Naive B cell (primary cell): Measurements from ENCODE around the gene BOLA2B. TPM values are rescaled to one million over a fixed set of nuclear protein-coding genes. Genes with fewer than 3 reads are reported as not detected.

ENCODE experiments used
- ATAC-seq, 2 donors: fragments of 150-1000 bp; cut with Tn5 transposase; 2 replicates each; pipeline ENCODE4 v1.10.0; 2021; ENCODE audit warnings: low read depth in 2 of 2, mild to moderate bottlenecking in 2 of 2, moderate library complexity in 2 of 2
- DNase-seq: peaks from one replicate; pipeline ENCODE4 v3.0.0; 2022
- H3K27ac Mint-ChIP-seq, 6 donors: one replicate each; pipeline ENCODE4 v1.8.0; 2020 to 2022; ENCODE audit warnings: mild to moderate bottlenecking in 6 of 6, mixed read lengths in 6 of 6, moderate library complexity in 5 of 6, inconsistent platforms in 2 of 6
- H3K27me3 Mint-ChIP-seq, 3 donors: one replicate each; pipeline ENCODE4 v1.8.0; 2021 to 2022; ENCODE audit warnings: mixed read lengths in 3 of 3, mild to moderate bottlenecking in 1 of 3
- H3K36me3 Mint-ChIP-seq, 2 donors: one replicate each; pipeline ENCODE4 v1.8.0; 2020 to 2022; ENCODE audit warnings: mixed read lengths in 2 of 2, inconsistent platforms in 1 of 2, mild to moderate bottlenecking in 1 of 2
- H3K4me1 Mint-ChIP-seq, 3 donors: one replicate each; pipeline ENCODE4 v1.8.0; 2020 to 2022; ENCODE audit warnings: mixed read lengths in 3 of 3, inconsistent platforms in 1 of 3, mild to moderate bottlenecking in 1 of 3, moderate library complexity in 1 of 3
- H3K4me3 Mint-ChIP-seq, 8 donors: one replicate each; pipeline ENCODE4 v1.8.0; 2020 to 2022; ENCODE audit warnings: mild to moderate bottlenecking in 8 of 8, mixed read lengths in 8 of 8, moderate library complexity in 8 of 8, inconsistent platforms in 2 of 8
- H3K9me3 Mint-ChIP-seq, 7 donors: one replicate each; pipeline ENCODE4 v1.8.0; 2020 to 2022; ENCODE audit warnings: mixed read lengths in 7 of 7, mild to moderate bottlenecking in 5 of 7, inconsistent platforms in 2 of 7, moderate library complexity in 1 of 7
- polyA plus RNA-seq, 6 donors: library from polyadenylated mRNA; unstranded; fragments of 300-500 nt; fragmentation: Illumina TruSeq; gene quantifications; one replicate each; pipeline ENCODE4 v1.2.3, GENCODE V29; 2021; ENCODE audit warnings: low read depth in 6 of 6

BOLA2B gene
- polyA plus RNA-seq, 6 donors from 2014 or later, result 121 to 238 (median 189) TPM

DNA sequence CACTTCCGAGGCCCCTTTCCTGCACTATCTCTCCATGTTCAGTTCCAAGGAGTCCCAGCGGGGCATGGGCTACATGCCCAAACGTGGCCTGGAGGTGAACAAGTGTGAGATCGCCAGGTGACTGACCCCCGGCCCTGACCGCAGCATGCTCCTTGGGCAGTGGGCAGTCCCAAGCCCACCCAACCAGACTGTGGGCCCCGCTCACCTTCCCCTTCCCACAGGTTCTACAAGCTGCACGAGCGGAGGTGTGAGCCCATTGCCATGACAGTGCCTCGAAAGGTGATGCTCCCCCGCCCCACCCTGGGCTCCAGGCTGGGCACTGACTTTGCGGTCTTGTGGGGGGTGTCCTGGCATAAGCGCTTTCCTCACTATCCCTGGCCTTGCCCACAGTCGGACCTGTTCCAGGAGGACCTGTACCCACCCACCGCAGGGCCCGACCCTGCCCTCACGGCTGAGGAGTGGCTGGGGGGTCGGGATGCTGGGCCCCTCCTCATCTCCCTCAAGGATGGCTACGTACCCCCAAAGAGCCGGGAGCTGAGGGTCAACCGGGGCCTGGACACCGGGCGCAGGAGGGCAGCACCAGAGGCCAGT lies 5.4 kb downstream of the BOLA2B start:
- no peak for DNase-seq
- Mint-ChIP-seq H3K4me3 (peak overlapping the region in 4 of 8 donors; percentile 56 to 99 (median 58)), H3K27ac (peak overlapping the region in 2 of 6 donors; percentile 80 to 92), H3K36me3 (peaks cover 0 to 18% of the 10 kb centered on the region in 2 donors), H3K9me3 (no peaks in the 10 kb centered on the region), H3K4me1 (peaks cover 24 to 33% (median 24%) of the 10 kb centered on the region in 3 donors), H3K27me3 (no peaks in the 10 kb centered on the region)
- ATAC-seq, result no peak

DNA sequence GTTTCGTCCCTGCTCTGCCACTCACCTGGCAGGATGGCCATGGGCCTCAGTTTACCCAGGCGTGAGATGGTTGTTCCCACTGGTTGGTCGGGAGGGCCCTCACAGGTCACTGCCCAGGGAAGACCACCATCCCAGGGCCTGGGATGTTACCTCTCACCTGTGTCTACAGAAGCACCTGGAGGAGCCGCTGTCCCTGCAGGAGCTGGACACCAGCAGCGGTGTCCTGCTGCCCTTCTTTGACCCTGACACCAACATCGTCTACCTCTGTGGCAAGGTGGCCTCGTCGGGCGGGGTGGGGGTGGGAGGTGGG lies 6.0 kb downstream of the BOLA2B start:
- DNase-seq (no peak), ATAC-seq (no peak)
- H3K36me3 Mint-ChIP-seq, result peaks cover 0 to 18% of the 10 kb centered on the region in 2 donors
- H3K4me1 Mint-ChIP-seq, result peaks cover 24 to 37% (median 25%) of the 10 kb centered on the region in 3 donors
- no peaks in the 10 kb centered on the region for H3K27me3 Mint-ChIP-seq
- H3K4me3 Mint-ChIP-seq, result peak overlapping the region; percentile 80 to 100 (median 98)
- H3K9me3 Mint-ChIP-seq, result no peaks in the 10 kb centered on the region
- H3K27ac Mint-ChIP-seq, result peak overlapping the region in 5 of 6 donors; percentile 31 to 95 (median 88)

DNA sequence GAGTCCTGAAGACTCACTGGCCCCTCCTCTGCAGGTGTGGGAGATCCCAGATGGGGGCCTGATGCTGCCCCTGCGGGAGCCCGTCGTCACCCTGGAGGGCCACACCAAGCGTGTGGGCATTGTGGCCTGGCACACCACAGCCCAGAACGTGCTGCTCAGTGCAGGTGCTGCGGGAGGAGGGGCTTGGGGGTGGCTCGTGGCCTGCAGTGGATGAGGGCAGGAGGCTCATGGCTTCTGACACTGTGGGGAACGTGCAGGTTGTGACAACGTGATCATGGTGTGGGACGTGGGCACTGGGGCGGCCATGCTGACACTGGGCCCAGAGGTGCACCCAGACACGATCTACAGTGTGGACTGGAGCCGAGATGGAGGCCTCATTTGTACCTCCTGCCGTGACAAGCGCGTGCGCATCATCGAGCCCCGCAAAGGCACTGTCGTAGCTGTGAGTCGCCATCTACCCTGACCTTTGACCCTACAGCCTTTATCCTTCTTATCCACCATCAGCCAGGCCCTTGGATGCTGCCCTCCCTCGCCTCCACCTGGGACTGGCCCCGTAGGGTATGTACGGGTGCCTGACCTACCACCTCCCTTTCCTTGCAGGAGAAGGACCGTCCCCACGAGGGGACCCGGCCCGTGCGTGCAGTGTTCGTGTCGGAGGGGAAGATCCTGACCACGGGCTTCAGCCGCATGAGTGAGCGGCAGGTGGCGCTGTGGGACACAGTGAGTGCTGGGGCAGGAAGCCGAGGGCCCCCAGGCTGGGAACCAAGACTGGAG lies 6.5 kb downstream of the BOLA2B start:
- peak overlapping the region; percentile 66 to 95 (median 90) for H3K27ac Mint-ChIP-seq
- DNase-seq, result peak; percentile 62
- no peak for ATAC-seq
- peak overlapping the region; percentile 80 to 100 (median 98) for H3K4me3 Mint-ChIP-seq
- peaks cover 0 to 18% of the 10 kb centered on the region in 2 donors for H3K36me3 Mint-ChIP-seq
- no peaks in the 10 kb centered on the region for H3K9me3 Mint-ChIP-seq
- no peaks in the 10 kb centered on the region for H3K27me3 Mint-ChIP-seq
- peaks cover 27 to 42% (median 30%) of the 10 kb centered on the region in 3 donors for H3K4me1 Mint-ChIP-seq

DNA sequence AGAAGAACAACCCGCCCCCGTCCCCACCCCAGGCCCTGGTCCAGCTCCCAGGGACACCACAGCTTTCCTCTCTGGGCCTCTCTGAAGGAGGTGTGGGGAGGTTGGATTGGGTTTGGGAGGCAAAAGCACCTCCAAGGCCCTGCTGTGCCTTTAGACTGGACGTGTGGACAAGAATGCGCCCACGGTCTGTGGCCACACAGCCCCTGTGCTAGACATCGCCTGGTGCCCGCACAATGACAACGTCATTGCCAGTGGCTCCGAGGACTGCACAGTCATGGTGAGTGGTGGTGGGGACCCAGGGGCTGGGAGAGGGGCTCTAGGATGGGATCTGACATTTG lies 7.1 kb downstream of the BOLA2B start:
- Mint-ChIP-seq H3K36me3 (peaks cover 0 to 18% of the 10 kb centered on the region in 2 donors), H3K27ac (peak overlapping the region in 3 of 6 donors; percentile 84 to 95 (median 92)), H3K9me3 (no peaks in the 10 kb centered on the region), H3K4me3 (peak overlapping the region; percentile 88 to 100 (median 99)), H3K4me1 (peaks cover 28 to 44% (median 32%) of the 10 kb centered on the region in 3 donors), H3K27me3 (no peaks in the 10 kb centered on the region)
- ATAC-seq (no peak), DNase-seq (no peak)

DNA sequence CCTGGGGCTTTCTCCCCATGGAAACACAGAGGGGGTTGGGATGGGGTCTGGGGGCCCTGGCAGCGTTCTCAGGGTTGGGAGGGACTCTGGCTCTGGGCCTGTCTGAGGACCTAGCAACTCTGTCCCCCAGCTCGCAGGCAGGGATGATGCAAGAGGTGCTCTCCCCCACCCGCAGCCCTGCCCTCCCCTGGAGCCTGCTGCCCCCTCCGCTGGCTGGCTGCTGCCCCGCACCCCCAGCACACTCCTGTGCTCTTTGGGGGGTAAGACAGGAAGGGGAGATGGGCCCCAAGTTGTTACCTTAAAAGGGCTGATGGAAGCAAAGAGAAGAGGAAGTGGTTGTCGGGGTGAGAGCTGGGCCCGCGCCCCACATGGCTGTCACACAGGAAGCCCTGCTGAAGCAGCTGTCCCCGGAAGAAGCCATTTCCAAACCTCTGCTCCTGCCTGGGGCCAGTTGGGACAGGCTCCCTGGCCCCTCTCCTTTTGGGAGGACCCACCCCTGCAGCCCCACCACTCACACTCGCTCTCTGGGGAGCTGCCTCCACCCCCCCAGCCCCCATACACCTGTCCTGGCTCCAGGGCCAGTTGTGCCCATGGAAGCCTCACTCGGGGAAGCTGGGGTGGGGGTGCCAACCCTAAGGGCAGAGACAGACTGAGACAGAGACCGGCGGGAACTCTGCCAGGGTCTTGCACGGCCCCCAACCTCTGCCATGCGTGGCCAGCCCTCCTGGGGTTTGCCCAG lies 7.6 kb downstream of the BOLA2B start:
- Mint-ChIP-seq H3K4me3 (peak overlapping the region; percentile 88 to 100 (median 99)), H3K36me3 (peaks cover 0 to 18% of the 10 kb centered on the region in 2 donors), H3K27ac (peak overlapping the region; percentile 82 to 99 (median 94)), H3K27me3 (no peaks in the 10 kb centered on the region), H3K9me3 (no peaks in the 10 kb centered on the region), H3K4me1 (peaks cover 29 to 44% (median 34%) of the 10 kb centered on the region in 3 donors)
- ATAC-seq (peak; percentile 43 to 53), DNase-seq (peak; percentile 82)

DNA sequence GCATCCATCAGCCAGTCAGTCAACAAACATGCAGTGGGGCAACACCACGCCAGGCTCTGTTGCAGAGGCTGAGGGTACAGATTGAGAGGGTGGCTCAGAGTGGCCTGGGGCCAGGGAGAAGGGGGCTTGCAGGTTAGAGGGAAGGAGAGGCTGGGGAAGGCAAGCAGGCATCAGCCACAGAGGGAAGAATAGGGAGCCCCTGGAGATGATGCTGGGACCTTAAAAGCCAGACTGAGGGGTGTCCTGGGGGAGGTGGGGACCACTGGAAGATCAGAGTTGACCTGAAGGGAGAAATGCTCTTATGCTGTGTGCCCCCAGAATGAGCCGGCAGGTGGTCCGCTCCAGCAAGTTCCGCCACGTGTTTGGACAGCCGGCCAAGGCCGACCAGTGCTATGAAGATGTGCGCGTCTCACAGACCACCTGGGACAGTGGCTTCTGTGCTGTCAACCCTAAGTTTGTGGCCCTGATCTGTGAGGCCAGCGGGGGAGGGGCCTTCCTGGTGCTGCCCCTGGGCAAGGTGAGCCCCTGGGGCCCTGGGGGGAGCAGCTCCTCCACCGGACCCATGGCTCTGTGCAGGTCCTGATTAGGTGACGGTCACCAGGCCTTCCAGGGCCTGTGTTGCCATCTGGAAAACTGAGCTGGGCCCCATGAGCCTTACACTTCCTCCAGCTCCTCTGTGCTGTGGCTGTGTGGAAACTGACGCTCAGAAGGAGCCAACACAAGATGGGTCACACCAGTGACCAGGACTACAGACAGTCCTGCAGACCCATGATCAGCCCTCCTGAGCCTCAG lies 8.4 kb downstream of the BOLA2B start:
- peaks cover 31 to 44% (median 35%) of the 10 kb centered on the region in 3 donors for H3K4me1 Mint-ChIP-seq
- H3K27me3 Mint-ChIP-seq, result no peaks in the 10 kb centered on the region
- ATAC-seq, result no peak
- peak overlapping the region; percentile 90 to 99 (median 94) for H3K27ac Mint-ChIP-seq
- H3K9me3 Mint-ChIP-seq, result no peaks in the 10 kb centered on the region
- peaks cover 0 to 18% of the 10 kb centered on the region in 2 donors for H3K36me3 Mint-ChIP-seq
- H3K4me3 Mint-ChIP-seq, result peak overlapping the region; percentile 88 to 100 (median 99)
- no peak for DNase-seq

DNA sequence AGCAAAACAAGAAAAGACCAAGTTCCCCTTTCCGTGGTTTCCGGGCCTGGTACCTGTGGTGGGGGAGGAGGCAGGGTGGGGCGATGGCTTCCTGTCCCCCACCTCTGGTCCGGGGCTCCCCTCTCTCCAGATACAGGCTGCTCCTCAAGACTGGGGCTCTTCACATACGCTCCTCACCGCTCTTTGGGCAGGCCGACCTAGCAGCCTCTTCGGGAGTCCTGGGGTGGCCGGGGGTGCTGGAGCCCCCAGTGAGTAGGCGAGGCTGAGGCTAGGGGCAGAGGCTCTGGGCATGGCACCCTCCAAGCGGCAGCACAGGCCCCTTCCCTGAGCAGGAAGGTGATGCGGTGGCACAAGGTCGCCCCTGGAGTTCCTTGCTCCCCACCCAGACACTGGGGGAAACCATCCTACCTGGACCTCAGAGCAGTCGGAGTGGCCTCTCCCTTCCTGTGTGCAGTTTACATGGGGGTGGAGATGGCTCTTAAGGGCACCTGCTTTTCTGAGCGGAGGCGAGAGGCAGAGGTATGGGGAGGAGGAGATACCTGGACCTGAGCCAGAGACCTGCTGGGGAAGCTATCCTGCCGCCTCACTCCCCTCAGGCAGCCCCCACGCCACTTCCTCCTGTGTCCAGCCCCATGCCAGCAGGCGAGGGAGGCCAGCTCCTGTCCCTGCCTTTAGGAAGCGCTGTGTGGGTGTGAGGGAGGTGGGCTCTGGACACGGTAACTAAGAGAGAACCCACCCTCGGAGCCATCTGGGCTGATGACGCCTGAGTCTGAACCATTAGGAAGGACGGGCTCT lies 9.2 kb downstream of the BOLA2B start:
- DNase-seq, result peak; percentile 93
- peak overlapping the region; percentile 90 to 99 (median 94) for H3K27ac Mint-ChIP-seq
- no peaks in the 10 kb centered on the region for H3K9me3 Mint-ChIP-seq
- H3K4me1 Mint-ChIP-seq, result peaks cover 31 to 44% (median 35%) of the 10 kb centered on the region in 3 donors
- ATAC-seq, result peak; percentile 76 to 77
- H3K27me3 Mint-ChIP-seq, result no peaks in the 10 kb centered on the region
- peaks cover 0 to 18% of the 10 kb centered on the region in 2 donors for H3K36me3 Mint-ChIP-seq
- peak overlapping the region; percentile 88 to 100 (median 99) for H3K4me3 Mint-ChIP-seq

DNA sequence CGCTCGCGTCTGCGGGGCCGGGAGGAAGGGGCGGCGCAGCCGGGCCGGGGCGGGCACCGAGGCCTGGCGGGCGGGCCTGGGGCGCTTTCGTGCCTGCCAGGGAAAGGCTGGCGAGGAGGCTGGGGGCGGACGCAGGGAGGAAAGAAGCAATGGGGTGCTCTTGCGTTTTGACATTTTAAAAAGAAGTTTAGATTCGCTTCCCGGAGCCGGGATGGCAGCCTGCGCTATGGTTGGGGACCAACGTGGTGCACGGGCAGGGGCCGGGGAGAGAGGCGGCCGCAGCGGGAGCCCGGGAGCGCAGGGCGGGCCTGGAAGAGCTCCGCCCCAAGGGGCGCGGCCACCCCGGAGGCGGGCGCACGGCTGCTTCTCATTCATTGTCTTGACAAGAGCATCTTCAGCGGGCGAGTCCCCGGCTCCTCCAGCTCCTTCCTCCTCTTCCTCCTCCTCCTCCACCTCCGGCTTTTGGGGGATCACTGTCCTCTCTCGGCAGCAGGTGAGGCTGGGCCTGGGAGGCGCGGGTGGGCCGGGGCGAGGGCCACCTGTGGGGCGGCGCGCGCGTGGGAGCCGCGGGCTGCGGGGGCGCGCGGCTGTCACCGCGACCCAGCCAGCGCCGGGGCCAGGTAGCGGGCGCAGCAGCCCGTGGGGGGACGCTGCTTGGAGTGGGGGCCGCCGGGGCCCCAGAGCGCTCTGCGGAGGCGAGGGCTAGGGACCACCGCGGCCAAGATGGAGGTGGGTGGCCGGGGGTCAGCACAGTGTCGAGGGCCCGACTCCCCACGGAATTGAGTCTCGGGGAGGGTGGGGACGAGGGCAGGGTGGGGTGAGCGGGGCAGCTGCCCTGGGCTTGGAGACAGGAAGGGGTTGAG lies 10.0 kb downstream of the BOLA2B start, which contains the start of gene CORO1A:
Gene CORO1A, plus strand, starts transcription at position 370 of the 863 bp plus-strand sequence. CDS start 1,608 bp downstream, outside the sequence.
- H3K27ac Mint-ChIP-seq, result peak within 1 kb of the TSS; percentile 86 to 98 (median 94)
- DNase-seq, result peak; percentile 83
- H3K36me3 Mint-ChIP-seq, result peaks cover 0 to 18% of the 10 kb centered on the region in 2 donors
- H3K4me3 Mint-ChIP-seq, result peak within 1 kb of the TSS; percentile 88 to 100 (median 99)
- no peaks in the 10 kb centered on the region for H3K27me3 Mint-ChIP-seq
- no peaks in the 10 kb centered on the region for H3K9me3 Mint-ChIP-seq
- H3K4me1 Mint-ChIP-seq, result peaks cover 31 to 44% (median 35%) of the 10 kb centered on the region in 3 donors
- ATAC-seq, result peak; percentile 61 to 62

DNA sequence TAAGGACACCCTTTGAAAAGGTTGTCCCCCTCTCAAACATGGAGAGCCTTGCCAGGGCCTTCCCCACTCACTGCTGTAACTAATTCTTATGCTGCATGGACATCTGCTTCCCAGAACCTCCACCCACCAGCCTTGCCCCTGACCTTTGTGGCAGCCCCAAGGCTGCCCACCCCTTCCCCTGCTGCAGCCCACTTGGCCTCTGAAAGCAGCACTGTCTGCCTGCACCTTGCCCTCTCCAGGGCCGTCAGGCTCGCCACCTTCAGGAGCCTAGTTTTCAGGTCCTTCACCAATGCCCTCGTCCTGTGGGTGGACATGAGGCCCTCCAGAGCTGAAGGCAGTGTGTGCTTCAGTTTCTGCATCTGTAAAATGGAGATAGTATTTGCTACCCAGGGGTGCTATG lies 12.7 kb downstream of the BOLA2B start:
- Mint-ChIP-seq H3K4me1 (peaks cover 15 to 26% (median 19%) of the 10 kb centered on the region in 3 donors), H3K27ac (peak overlapping the region in 2 of 6 donors; percentile 26 to 78), H3K9me3 (no peaks in the 10 kb centered on the region), H3K36me3 (peaks cover 0 to 11% of the 10 kb centered on the region in 2 donors), H3K27me3 (no peaks in the 10 kb centered on the region), H3K4me3 (peak overlapping the region in 2 of 8 donors; percentile 68 to 70)
- ATAC-seq (no peak), DNase-seq (no peak)

DNA sequence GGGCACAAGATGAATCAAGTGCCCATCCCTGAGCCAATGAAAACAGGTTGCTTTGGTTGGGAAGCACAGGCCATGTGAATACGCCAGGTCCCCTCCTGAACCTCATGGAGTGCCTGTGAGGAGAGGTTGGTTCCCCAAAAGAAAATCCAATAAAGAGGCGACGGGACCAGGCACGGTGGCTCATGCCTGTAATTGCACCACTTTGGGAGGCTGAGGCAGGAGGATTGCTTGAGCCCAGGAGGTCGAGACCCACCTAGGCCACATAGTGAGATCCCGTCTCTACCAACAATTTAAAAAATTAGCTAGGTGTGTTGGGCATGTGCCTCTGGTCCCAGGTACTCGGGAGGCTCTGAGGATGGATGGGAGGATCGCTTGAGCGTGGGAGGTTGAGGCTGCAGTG lies 13.5 kb downstream of the BOLA2B start:
- Mint-ChIP-seq H3K36me3 (peaks cover 0 to 9% of the 10 kb centered on the region in 2 donors), H3K4me3 (no peak overlapping the region), H3K9me3 (no peaks in the 10 kb centered on the region), H3K27me3 (no peaks in the 10 kb centered on the region), H3K27ac (peak overlapping the region in 1 of 6 donors; percentile 74), H3K4me1 (peaks cover 12 to 18% (median 18%) of the 10 kb centered on the region in 3 donors)
- DNase-seq, result no peak
- ATAC-seq, result no peak

DNA sequence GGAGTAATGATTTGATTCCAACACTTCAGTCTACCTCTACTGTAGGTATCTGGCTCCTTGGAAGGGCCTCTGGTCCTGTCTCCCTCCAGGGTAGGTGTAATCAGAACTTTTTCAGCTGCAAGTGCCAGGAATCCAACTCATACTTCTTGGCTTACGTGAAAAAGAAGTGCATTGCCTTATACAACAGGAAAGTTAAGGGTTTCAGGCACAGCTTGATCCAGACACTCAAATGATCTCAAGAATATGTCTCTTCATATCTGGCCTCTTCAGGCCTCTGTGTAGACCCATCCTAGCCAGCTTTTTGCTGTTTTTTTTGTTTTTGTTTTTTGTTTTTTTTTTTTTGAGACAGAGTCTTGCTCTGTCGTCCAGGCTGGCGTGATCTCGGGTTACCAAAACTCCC lies 14.3 kb downstream of the BOLA2B start:
- peak overlapping the region in 1 of 8 donors; percentile 18 for H3K4me3 Mint-ChIP-seq
- DNase-seq, result no peak
- peaks cover 0 to 2% of the 10 kb centered on the region in 2 donors for H3K36me3 Mint-ChIP-seq
- no peaks in the 10 kb centered on the region for H3K9me3 Mint-ChIP-seq
- H3K4me1 Mint-ChIP-seq, result peaks cover 6 to 14% (median 11%) of the 10 kb centered on the region in 3 donors
- H3K27ac Mint-ChIP-seq, result no peak overlapping the region
- H3K27me3 Mint-ChIP-seq, result no peaks in the 10 kb centered on the region
- no peak for ATAC-seq
